Activated T-cell treated with anti-CD3 and anti-CD28 coated beads, Interleukin-2, amount 50 U/mL, for 72 hours (primary cell): ENCODE data around the gene WNT3. TPM values are rescaled to one million over a fixed set of nuclear protein-coding genes. Genes with fewer than 3 reads are reported as not detected.
A peak's percentile ranks its signal among the peaks of the same experiment; 100 is the strongest.
"Not testable (repeated sequence)": the region's sequence is repeated elsewhere in the genome, so short reads cannot be mapped to it uniquely, and the experiment has no call there.

Experiments
- ATAC-seq, 2 donors: fragments of 150-1000 bp; cut with Tn5 transposase; replicated peaks in 1 of 2; 2 replicates each; pipeline ENCODE4 v1.10.0; 2021; ENCODE audit warnings: moderate library complexity in 2 of 2, mild to moderate bottlenecking in 1 of 2
- DNase-seq, 2 donors: peaks; one replicate each; pipeline ENCODE4 v3.0.0; 2021 to 2022; ENCODE audit warnings: mixed read lengths in 1 of 2
- H3K27ac Mint-ChIP-seq: one replicate; pipeline ENCODE4 v1.8.0; 2022; ENCODE audit warnings: mild to moderate bottlenecking, moderate library complexity, mixed read lengths
- H3K27me3 Mint-ChIP-seq: one replicate; pipeline ENCODE4 v1.8.0; 2022; ENCODE audit warnings: low read depth, mixed read lengths
- H3K36me3 Mint-ChIP-seq, 2 donors: one replicate each; pipeline ENCODE4 v1.8.0; 2022; ENCODE audit warnings: mixed read lengths in 2 of 2, mild to moderate bottlenecking in 1 of 2; ENCODE audit not compliant: insufficient read depth in 2 of 2
- H3K4me1 Mint-ChIP-seq: one replicate; pipeline ENCODE4 v1.8.0; 2022; ENCODE audit warnings: low read depth, mixed read lengths
- H3K4me3 Mint-ChIP-seq, 2 donors: one replicate each; pipeline ENCODE4 v1.8.0; 2022; ENCODE audit warnings: mild to moderate bottlenecking in 2 of 2, mixed read lengths in 2 of 2, moderate library complexity in 2 of 2
- H3K9me3 Mint-ChIP-seq, 2 donors: one replicate each; pipeline ENCODE4 v1.8.0; 2022; ENCODE audit warnings: mixed read lengths in 2 of 2
- total RNA-seq, 2 donors: library from RNA; stranded (reverse); gene quantifications; one replicate each; pipeline ENCODE4 v1.2.3, GENCODE V29; 2022

WNT3 gene
- total RNA-seq, 2 donors from 2014 or later = 0.14 to 0.53 TPM

- no peak for ATAC-seq
- no peak overlapping the region for H3K4me3 Mint-ChIP-seq
Observed at GRCh38 chr17:46848534-46848933, 30.0 kb upstream of the WNT3 start.

DNA sequence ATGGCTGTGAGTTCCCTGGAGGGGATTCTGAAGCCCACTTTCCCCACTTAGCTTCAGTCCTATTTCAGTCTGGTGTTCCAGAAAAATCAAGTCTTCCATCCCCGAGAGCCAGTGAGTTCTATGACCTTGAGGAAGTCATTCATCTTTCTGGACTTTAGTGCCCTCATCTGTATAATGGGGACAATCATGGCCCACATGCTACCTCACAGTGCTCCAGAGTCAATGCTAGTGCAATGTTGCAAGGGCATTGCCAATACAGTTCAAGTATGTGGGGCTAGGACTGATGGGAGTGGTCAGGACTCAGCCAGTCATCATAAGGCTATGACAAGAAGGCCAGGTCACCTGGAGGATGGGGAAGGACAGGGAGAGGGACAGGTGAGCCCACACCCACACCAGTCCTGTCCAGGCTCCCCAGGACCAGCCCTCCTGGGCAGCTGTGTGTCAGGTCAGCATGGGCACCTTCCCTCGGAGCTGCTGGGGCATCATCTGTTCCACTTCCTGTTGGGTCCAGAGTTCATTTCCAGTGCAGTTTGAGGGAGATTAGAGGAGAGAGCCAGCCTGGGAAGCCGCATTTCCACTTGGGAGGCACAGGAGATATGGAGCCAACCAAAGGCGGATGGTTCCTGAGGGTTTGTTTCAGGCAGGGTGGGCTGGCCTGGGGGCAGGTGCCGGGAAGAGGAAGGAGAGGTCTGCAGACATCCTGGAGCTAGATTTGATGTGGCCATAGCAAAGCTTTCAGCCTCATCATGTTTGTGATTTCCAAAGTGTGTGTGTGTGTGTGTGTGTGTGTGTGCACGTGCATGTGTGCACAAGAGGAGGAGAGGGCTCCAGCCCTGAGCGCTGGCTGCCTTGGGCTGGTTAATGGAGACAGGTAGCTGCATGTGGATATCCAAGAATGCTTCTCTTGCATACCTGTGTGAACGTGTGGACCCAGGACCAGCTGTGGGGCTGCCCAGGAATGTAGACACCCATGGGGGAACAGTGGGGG lies 29.0 kb upstream of the WNT3 start:
- Mint-ChIP-seq H3K27me3 (peaks cover 77% of the 10 kb centered on the region), H3K4me3 (no peak overlapping the region), H3K4me1 (peaks cover 5% of the 10 kb centered on the region), H3K9me3 (peaks cover 7 to 8% of the 10 kb centered on the region in 2 donors), H3K27ac (no peak overlapping the region), H3K36me3 (peaks cover 7 to 8% of the 10 kb centered on the region in 2 donors)
- ATAC-seq (no peak), DNase-seq (no peak)

More at GRCh38 chr17:46848534-46848933, 30.0 kb upstream of the WNT3 start:
- peaks cover 0 to 2% of the 10 kb centered on the region in 2 donors for H3K9me3 Mint-ChIP-seq
- peaks cover 77% of the 10 kb centered on the region for H3K27me3 Mint-ChIP-seq
- peaks cover 0 to under 1% of the 10 kb centered on the region in 2 donors for H3K36me3 Mint-ChIP-seq
- peaks cover 5% of the 10 kb centered on the region for H3K4me1 Mint-ChIP-seq
- no peak for DNase-seq
- H3K27ac Mint-ChIP-seq = no peak overlapping the region

GRCh38 chr17:46842835-46843234 lies 24.3 kb upstream of the WNT3 start:
- DNase-seq = no peak

DNA sequence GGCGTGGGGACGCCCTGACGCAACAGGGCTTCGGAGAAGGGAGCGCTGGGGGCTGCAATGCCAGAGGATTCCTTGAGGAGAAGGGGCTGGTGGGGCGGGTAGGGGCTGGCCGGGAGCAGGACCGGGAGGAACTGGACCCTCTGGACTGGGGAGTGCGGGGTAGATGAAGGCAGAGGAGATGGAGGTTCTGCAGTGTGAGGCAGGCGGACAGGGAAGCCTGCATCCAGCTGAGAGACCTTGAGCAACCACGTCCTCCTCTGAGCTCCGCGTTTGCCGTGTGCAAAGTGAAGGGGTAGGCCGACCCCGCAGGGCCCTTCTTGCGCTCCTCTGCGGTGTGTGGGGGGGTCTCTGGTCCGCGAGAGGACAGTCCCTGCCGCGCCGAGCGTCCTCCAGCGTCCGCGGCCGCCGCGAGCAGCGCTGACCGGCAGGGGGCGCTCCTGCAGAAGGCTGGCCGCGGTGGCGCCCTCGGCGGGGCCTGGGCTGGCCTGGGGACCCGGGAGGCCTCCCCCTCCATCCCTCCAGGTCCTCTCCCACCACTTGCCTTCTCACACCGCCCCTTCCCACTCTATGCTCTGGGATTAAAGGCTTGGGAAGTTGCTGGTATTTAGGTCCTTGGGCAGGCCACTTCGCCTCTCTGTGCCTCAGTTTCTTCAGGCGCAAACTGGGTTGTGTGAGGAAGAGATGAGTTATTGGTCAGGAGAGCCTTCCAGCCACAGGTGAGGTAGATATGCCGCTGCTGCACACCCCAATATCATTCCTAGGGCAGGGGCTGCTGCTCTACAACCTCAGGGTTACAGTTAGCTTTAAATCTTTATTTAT lies 23.3 kb upstream of the WNT3 start:
- H3K27ac Mint-ChIP-seq = no peak overlapping the region
- DNase-seq (peak; percentile 32 to 46), ATAC-seq (peak in 1 of 2 donors; percentile 60)
- H3K4me3 Mint-ChIP-seq = peak overlapping the region in 1 of 2 donors; percentile 54
- H3K27me3 Mint-ChIP-seq = peaks cover 45% of the 10 kb centered on the region
- H3K36me3 Mint-ChIP-seq = peaks cover 7 to 8% of the 10 kb centered on the region in 2 donors
- no peaks in the 10 kb centered on the region for H3K4me1 Mint-ChIP-seq
- H3K9me3 Mint-ChIP-seq = peaks cover 7 to 8% of the 10 kb centered on the region in 2 donors

More at GRCh38 chr17:46842835-46843234, 24.3 kb upstream of the WNT3 start:
- H3K4me3 Mint-ChIP-seq = no peak overlapping the region
- no peak overlapping the region for H3K27ac Mint-ChIP-seq
- H3K9me3 Mint-ChIP-seq = peaks cover 7 to 8% of the 10 kb centered on the region in 2 donors
- H3K4me1 Mint-ChIP-seq = no peaks in the 10 kb centered on the region
- peaks cover 7 to 8% of the 10 kb centered on the region in 2 donors for H3K36me3 Mint-ChIP-seq
- ATAC-seq = no peak
- H3K27me3 Mint-ChIP-seq = peaks cover 56% of the 10 kb centered on the region

GRCh38 chr17:46840596-46840995 lies 22.1 kb upstream of the WNT3 start:
- H3K27me3 Mint-ChIP-seq = peaks cover 35% of the 10 kb centered on the region
- H3K27ac Mint-ChIP-seq = not testable (repeated sequence)

GRCh38 chr17:46839211-46839610 lies 20.7 kb upstream of the WNT3 start:
- H3K4me1 Mint-ChIP-seq = no peaks in the 10 kb centered on the region
- no peak for ATAC-seq
- no peak overlapping the region for H3K27ac Mint-ChIP-seq

More at GRCh38 chr17:46840596-46840995, 22.1 kb upstream of the WNT3 start:
- not testable (repeated sequence) for ATAC-seq, H3K36me3 Mint-ChIP-seq, H3K9me3 Mint-ChIP-seq, H3K4me1 Mint-ChIP-seq, DNase-seq, H3K4me3 Mint-ChIP-seq

DNA sequence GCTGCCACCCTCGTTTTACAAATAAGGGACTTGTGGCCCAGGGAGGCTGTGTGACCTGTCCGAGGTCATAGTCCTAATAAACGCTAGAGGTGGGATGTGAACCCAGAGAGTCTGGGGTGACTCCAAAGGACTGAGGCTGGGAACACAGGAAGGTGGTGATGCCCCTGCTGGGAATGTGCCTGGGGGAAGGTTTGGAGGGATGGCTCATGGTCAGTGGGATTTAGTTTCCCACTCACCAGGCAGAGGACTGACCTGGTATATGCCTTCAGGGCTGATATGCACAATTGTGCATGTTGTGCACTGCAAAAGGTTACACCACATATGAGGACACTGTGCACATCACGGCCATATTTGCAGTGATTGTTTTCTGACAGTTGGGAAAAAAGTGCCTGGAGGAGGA lies 19.0 kb upstream of the WNT3 start:
- no peak for DNase-seq
- Mint-ChIP-seq H3K27me3 (peaks cover 23% of the 10 kb centered on the region), H3K27ac (no peak overlapping the region), H3K9me3 (no peaks in the 10 kb centered on the region), H3K4me3 (no peak overlapping the region), H3K4me1 (no peaks in the 10 kb centered on the region), H3K36me3 (peaks cover 0 to under 1% of the 10 kb centered on the region in 2 donors)
- no peak for ATAC-seq

More at GRCh38 chr17:46839211-46839610, 20.7 kb upstream of the WNT3 start:
- peaks cover 7 to 8% of the 10 kb centered on the region in 2 donors for H3K36me3 Mint-ChIP-seq
- DNase-seq = no peak
- no peak overlapping the region for H3K4me3 Mint-ChIP-seq
- peaks cover 7 to 8% of the 10 kb centered on the region in 2 donors for H3K9me3 Mint-ChIP-seq
- H3K27me3 Mint-ChIP-seq = peaks cover 35% of the 10 kb centered on the region

DNA sequence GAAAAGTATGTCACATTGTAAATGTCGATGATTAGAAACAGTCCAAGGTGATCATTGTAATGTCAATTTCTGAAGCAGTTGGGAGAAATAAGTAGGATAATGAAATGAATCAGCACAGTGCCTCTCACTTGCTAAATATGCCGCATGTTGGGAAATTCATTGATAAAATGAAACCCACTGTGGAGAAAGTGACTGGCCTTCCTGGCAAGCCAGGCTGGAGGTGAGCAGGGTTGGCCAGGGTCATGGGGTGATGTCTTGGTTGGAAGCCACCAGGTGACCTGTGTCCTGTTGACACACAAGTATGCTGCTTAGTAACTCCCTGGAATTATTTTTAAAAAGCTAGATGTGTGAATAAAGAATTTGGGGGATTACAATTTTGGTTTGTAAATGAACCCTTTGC lies 18.0 kb upstream of the WNT3 start:
- H3K4me1 Mint-ChIP-seq = no peaks in the 10 kb centered on the region
- no peak overlapping the region for H3K4me3 Mint-ChIP-seq
- H3K27me3 Mint-ChIP-seq = peaks cover 24% of the 10 kb centered on the region
- H3K36me3 Mint-ChIP-seq = no peaks in the 10 kb centered on the region
- DNase-seq (no peak), ATAC-seq (peak in 1 of 2 donors; percentile 44)
- no peaks in the 10 kb centered on the region for H3K9me3 Mint-ChIP-seq
- H3K27ac Mint-ChIP-seq = no peak overlapping the region

DNA sequence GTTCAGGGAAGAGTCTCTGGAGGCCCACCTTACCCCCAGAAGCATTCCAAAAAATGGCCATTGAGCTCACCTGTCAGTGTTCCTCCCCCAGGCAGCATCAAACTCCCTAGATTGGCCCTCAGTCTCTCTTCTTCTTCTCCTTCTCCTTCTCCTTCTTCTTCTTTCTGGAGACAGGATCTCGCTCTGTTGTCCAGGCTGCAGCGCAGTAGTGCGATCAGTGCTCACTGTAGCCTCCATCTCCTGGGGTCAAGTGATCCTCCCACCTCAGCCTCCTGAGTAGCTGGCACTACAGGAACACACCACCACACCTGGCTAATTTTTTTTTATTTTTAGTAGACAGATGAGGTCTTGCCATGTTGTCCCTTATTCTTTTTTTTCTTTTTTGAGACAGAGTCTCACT lies 16.4 kb upstream of the WNT3 start:
- no peak overlapping the region for H3K27ac Mint-ChIP-seq
- no peaks in the 10 kb centered on the region for H3K9me3 Mint-ChIP-seq
- H3K27me3 Mint-ChIP-seq = peaks cover 8% of the 10 kb centered on the region
- H3K36me3 Mint-ChIP-seq = no peaks in the 10 kb centered on the region
- no peak overlapping the region for H3K4me3 Mint-ChIP-seq
- no peak for ATAC-seq
- no peak for DNase-seq
- no peaks in the 10 kb centered on the region for H3K4me1 Mint-ChIP-seq

DNA sequence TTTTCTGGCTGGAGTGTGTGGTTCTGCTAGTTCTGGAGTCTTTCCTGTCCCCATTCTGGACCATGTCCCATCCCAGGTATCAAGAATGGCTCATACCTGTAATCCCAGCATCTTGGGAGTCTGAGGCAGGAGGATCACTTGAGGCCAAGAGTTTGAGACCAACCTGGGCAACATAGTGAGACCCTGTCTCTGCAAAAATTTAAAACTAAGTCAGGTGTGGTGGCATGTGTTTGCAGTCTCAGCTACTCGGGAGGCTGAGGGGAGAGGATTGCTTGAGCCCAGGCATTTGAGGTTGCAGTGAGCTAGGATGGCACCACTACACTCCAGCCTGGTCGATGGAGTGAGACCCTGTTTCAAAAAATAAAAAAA lies 15.3 kb upstream of the WNT3 start:
- ATAC-seq (no peak), DNase-seq (no peak)
- Mint-ChIP-seq H3K27ac (no peak overlapping the region), H3K4me1 (no peaks in the 10 kb centered on the region), H3K4me3 (no peak overlapping the region), H3K9me3 (no peaks in the 10 kb centered on the region), H3K27me3 (peaks cover 5% of the 10 kb centered on the region), H3K36me3 (no peaks in the 10 kb centered on the region)

DNA sequence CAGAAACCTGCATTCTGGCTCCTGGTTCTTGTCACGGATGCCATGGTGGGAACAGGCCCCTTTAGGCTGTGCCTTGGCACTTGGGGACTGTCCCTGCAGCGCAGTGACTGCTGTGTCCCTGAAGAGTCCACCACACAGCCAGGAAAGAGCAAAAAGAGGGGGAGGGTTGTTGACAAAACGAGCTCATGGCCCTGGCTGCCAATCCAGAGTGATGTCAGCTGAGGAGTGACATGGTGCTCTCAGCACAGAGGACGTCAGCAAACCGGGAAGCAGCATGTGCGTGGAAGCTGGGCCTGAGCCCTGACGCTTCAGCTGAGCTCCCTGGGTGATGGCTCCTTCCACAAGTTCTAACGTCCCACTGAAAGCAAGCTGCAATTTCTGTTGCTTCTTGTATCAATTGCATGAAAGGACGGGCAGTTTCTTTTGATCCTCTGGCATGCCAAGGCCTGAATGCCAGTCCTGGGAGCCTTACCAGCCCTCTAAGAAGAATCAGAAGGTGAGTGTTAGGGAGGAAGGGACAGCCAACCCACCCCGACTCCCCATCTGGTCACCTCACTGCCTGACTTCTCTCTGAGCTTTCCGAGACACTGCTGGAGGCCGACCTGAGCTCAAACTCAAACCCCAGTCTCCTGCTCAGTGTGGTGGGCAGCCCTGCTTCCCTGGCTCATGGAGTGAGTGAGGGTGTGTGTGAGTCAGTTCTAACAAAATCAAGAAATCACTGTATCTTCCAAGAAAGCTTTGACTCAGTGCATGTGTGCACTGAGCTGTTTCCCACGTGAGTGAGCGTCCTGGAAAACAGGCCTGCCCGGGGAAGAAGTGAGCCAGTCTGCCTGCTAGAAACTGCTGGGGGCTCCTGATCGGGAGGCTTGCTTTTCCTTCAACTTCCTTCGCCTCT lies 14.7 kb upstream of the WNT3 start:
- Mint-ChIP-seq H3K27me3 (peaks cover 5% of the 10 kb centered on the region), H3K4me1 (no peaks in the 10 kb centered on the region), H3K4me3 (no peak overlapping the region), H3K36me3 (no peaks in the 10 kb centered on the region), H3K9me3 (no peaks in the 10 kb centered on the region), H3K27ac (no peak overlapping the region)
- ATAC-seq (peak; percentile 41 to 81), DNase-seq (no peak)

- Mint-ChIP-seq H3K9me3 (no peaks in the 10 kb centered on the region), H3K4me3 (no peak overlapping the region), H3K27ac (no peak overlapping the region), H3K36me3 (no peaks in the 10 kb centered on the region), H3K4me1 (no peaks in the 10 kb centered on the region), H3K27me3 (peaks cover 5% of the 10 kb centered on the region)
- no peak for DNase-seq
- ATAC-seq = no peak
Observed at GRCh38 chr17:46832331-46832821, 13.9 kb upstream of the WNT3 start.
